ENCODE measurements around the gene GLOD5.

DNA sequence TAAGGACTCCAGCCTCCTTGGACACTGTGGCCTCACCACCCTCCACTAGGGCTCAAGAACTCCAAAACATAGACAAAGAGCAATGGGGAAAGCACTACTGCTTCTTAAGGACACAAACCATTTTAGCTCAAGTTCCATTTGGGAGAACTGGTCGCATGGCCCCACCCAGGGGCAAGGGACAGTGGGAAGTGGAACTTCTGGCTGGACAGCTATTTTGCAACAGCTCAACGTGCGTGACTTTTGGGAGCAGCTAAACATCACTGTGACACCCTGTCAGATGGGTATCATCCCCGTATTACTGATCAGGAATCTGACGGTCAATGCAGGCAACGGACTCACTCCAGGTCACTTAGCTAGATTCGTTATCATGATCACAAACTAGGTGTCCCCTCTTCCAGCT lies 9.0 kb upstream of the GLOD5 start:
- TF ChIP-seq, protein P1, sequence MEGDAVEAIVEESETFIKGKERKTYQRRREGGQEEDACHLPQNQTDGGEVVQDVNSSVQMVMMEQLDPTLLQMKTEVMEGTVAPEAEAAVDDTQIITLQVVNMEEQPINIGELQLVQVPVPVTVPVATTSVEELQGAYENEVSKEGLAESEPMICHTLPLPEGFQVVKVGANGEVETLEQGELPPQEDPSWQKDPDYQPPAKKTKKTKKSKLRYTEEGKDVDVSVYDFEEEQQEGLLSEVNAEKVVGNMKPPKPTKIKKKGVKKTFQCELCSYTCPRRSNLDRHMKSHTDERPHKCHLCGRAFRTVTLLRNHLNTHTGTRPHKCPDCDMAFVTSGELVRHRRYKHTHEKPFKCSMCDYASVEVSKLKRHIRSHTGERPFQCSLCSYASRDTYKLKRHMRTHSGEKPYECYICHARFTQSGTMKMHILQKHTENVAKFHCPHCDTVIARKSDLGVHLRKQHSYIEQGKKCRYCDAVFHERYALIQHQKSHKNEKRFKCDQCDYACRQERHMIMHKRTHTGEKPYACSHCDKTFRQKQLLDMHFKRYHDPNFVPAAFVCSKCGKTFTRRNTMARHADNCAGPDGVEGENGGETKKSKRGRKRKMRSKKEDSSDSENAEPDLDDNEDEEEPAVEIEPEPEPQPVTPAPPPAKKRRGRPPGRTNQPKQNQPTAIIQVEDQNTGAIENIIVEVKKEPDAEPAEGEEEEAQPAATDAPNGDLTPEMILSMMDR (conservative IDR thresholded peaks at IDR 0.05; ENCODE audit: low read length), result no peak
- TF ChIP-seq EZH2phosphoT487 (IDR thresholded peaks at IDR 0.05; ENCODE audit: borderline replicate concordance, low read depth, low read length), result no peak

All from OCI-LY7 (cell line).